Mucosa of stomach (tissue), 1 donor: Measurements from ENCODE around the gene COL18A1.
"Not testable (repeated sequence)": the region's sequence is repeated elsewhere in the genome, so short reads cannot be mapped to it uniquely, and the experiment has no call there.

Experiments
- H3K27me3 ChIP-seq: one replicate; pipeline ENCODE4 v1.7.0; 2013; ENCODE audit warnings: mild to moderate bottlenecking, low read length; ENCODE audit not compliant: control insufficient read depth, insufficient read depth
- H3K36me3 ChIP-seq: one replicate; pipeline ENCODE4 v1.7.0; 2013; ENCODE audit warnings: low read length; ENCODE audit not compliant: control insufficient read depth, insufficient read depth
- H3K4me1 ChIP-seq: one replicate; pipeline ENCODE4 v1.7.0; 2013; ENCODE audit warnings: mild to moderate bottlenecking, low read length; ENCODE audit not compliant: control insufficient read depth, insufficient read depth
- H3K4me3 ChIP-seq: one replicate; pipeline ENCODE4 v1.7.0; 2013; ENCODE audit warnings: low read length
- H3K9ac ChIP-seq: one replicate; pipeline ENCODE4 v1.7.0; 2013; ENCODE audit warnings: mild to moderate bottlenecking, low read length, moderate library complexity
- H3K9me3 ChIP-seq: one replicate; pipeline ENCODE4 v1.7.0; 2013; ENCODE audit warnings: mild to moderate bottlenecking, low read length, moderate library complexity; ENCODE audit not compliant: control insufficient read depth
- donor health status: Pancreatic carcinoma.

Gene COL18A1

GRCh38 chr21:45496968-45497845 lies 92.2 kb downstream of the COL18A1 start:
- H3K27me3 ChIP-seq = no peaks in the 10 kb centered on the region
- H3K9me3 ChIP-seq = no peaks in the 10 kb centered on the region
- no peak overlapping the region for H3K4me3 ChIP-seq
- H3K36me3 ChIP-seq = no peaks in the 10 kb centered on the region
- H3K4me1 ChIP-seq = no peaks in the 10 kb centered on the region
- H3K9ac ChIP-seq = no peak overlapping the region

- no peaks in the 10 kb centered on the region for H3K36me3 ChIP-seq
- no peaks in the 10 kb centered on the region for H3K27me3 ChIP-seq
- H3K9ac ChIP-seq = no peak overlapping the region
- no peaks in the 10 kb centered on the region for H3K9me3 ChIP-seq
- no peaks in the 10 kb centered on the region for H3K4me1 ChIP-seq
- H3K4me3 ChIP-seq = no peak overlapping the region
These were observed 93.1 kb downstream of the COL18A1 start for GRCh38 chr21:45497846-45498645.

- no peak overlapping the region for H3K4me3 ChIP-seq
These were observed 93.7 kb downstream of the COL18A1 start for GRCh38 chr21:45498646-45499000.

GRCh38 chr21:45499201-45499750 lies 94.3 kb downstream of the COL18A1 start:
- H3K9ac ChIP-seq = no peak overlapping the region
- H3K27me3 ChIP-seq = no peaks in the 10 kb centered on the region
- H3K36me3 ChIP-seq = no peaks in the 10 kb centered on the region
- H3K4me3 ChIP-seq = no peak overlapping the region
- H3K4me1 ChIP-seq = no peaks in the 10 kb centered on the region
- H3K9me3 ChIP-seq = no peaks in the 10 kb centered on the region

More at GRCh38 chr21:45498646-45499000, 93.7 kb downstream of the COL18A1 start:
- no peaks in the 10 kb centered on the region for H3K4me1 ChIP-seq
- H3K9ac ChIP-seq = no peak overlapping the region
- no peaks in the 10 kb centered on the region for H3K36me3 ChIP-seq
- H3K9me3 ChIP-seq = no peaks in the 10 kb centered on the region
- H3K27me3 ChIP-seq = no peaks in the 10 kb centered on the region

GRCh38 chr21:45499970-45500577 lies 95.1 kb downstream of the COL18A1 start:
- H3K4me1 ChIP-seq = no peaks in the 10 kb centered on the region
- H3K4me3 ChIP-seq = no peak overlapping the region
- no peaks in the 10 kb centered on the region for H3K36me3 ChIP-seq
- no peak overlapping the region for H3K9ac ChIP-seq
- H3K9me3 ChIP-seq = no peaks in the 10 kb centered on the region
- H3K27me3 ChIP-seq = no peaks in the 10 kb centered on the region

GRCh38 chr21:45501081-45502005 lies 96.4 kb downstream of the COL18A1 start:
- not testable (repeated sequence) for H3K27me3 ChIP-seq, H3K9ac ChIP-seq, H3K4me3 ChIP-seq, H3K9me3 ChIP-seq, H3K36me3 ChIP-seq, H3K4me1 ChIP-seq

- Histone ChIP-seq H3K4me3 (no peak overlapping the region), H3K9ac (no peak overlapping the region), H3K27me3 (no peaks in the 10 kb centered on the region), H3K36me3 (no peaks in the 10 kb centered on the region), H3K9me3 (no peaks in the 10 kb centered on the region), H3K4me1 (no peaks in the 10 kb centered on the region)
These were observed 97.0 kb downstream of the COL18A1 start for GRCh38 chr21:45502006-45502345.

- no peaks in the 10 kb centered on the region for H3K27me3 ChIP-seq
- H3K9ac ChIP-seq = no peak overlapping the region
- peaks cover 3% of the 10 kb centered on the region for H3K4me1 ChIP-seq
- no peaks in the 10 kb centered on the region for H3K9me3 ChIP-seq
- no peaks in the 10 kb centered on the region for H3K36me3 ChIP-seq
- H3K4me3 ChIP-seq = no peak overlapping the region
These were observed 97.6 kb downstream of the COL18A1 start for GRCh38 chr21:45502600-45502999.

GRCh38 chr21:45503226-45503625 lies 98.3 kb downstream of the COL18A1 start:
- H3K9ac ChIP-seq, H3K36me3 ChIP-seq, H3K4me1 ChIP-seq, H3K4me3 ChIP-seq, H3K27me3 ChIP-seq, H3K9me3 ChIP-seq: not testable (repeated sequence)

- H3K27me3 ChIP-seq = no peaks in the 10 kb centered on the region
- no peaks in the 10 kb centered on the region for H3K36me3 ChIP-seq
- no peak overlapping the region for H3K4me3 ChIP-seq
- no peaks in the 10 kb centered on the region for H3K9me3 ChIP-seq
- no peak overlapping the region for H3K9ac ChIP-seq
- peaks cover 4% of the 10 kb centered on the region for H3K4me1 ChIP-seq
These were observed 99.1 kb downstream of the COL18A1 start for GRCh38 chr21:45504021-45504515.
